ENCODE data around the gene APOF.
"Not testable (repeated sequence)": the region's sequence is repeated elsewhere in the genome, so short reads cannot be mapped to it uniquely, and the experiment has no call there.

Gene APOF

DNA sequence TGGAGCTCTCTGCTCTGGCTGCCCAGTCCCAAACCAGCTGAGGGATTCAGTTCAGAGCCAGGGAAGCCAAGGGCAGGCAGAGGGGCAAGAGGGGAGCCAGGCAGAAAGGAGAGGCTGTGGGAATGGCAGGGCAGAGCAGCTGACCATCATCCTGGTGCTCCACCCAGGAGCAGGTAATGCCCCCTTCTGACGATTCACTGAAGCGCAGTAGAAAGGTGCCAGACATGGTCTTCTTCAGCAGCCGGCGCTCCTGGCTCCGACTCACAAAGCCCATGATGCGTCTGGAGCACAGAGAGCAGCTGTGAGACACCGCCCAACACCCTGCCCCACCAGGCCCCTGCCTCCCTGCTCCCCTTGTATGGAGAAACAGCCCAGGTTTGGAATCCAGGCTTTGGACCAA, 16.0 kb downstream of the APOF start:
- TF ChIP-seq, protein P1, sequence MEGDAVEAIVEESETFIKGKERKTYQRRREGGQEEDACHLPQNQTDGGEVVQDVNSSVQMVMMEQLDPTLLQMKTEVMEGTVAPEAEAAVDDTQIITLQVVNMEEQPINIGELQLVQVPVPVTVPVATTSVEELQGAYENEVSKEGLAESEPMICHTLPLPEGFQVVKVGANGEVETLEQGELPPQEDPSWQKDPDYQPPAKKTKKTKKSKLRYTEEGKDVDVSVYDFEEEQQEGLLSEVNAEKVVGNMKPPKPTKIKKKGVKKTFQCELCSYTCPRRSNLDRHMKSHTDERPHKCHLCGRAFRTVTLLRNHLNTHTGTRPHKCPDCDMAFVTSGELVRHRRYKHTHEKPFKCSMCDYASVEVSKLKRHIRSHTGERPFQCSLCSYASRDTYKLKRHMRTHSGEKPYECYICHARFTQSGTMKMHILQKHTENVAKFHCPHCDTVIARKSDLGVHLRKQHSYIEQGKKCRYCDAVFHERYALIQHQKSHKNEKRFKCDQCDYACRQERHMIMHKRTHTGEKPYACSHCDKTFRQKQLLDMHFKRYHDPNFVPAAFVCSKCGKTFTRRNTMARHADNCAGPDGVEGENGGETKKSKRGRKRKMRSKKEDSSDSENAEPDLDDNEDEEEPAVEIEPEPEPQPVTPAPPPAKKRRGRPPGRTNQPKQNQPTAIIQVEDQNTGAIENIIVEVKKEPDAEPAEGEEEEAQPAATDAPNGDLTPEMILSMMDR (IDR thresholded peaks at IDR 0.05; ENCODE audit: borderline replicate concordance, insufficient read depth, low read depth, low read length) = 0 out of 2 replicates have a peak, but pooled peaks have one; percentile 12
- H3K4me3 ChIP-seq (ENCODE audit: low read depth, low read length) = no peak overlapping the region

- not testable (repeated sequence) for H3K4me3 ChIP-seq (ENCODE audit: low read depth, low read length)
These were observed 20.4 kb downstream of the APOF start for GRCh38 chr12:56342290-56342689.

- TF ChIP-seq, protein P1 (IDR thresholded peaks at IDR 0.05; ENCODE audit: borderline replicate concordance, insufficient read depth, low read depth, low read length) = no peak
- no peak overlapping the region for H3K4me3 ChIP-seq (ENCODE audit: low read depth, low read length)
These were observed 21.0 kb downstream of the APOF start for GRCh38 chr12:56341616-56342015.

DNA sequence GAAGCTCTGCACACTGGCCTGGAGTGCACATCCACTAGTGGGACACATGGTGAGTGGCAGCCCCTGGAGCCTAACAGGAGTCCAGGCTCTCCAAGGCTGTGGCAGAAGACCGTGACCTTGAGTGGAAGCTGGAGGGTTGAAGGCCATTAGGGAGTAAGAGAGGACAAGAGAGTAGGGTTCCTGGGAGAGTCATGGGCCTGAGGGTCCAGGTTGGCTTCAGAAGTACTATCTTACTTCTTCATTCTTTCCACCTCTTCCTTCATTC, 23.6 kb downstream of the APOF start:
- H3K4me3 ChIP-seq (ENCODE audit: low read depth, low read length) = peak overlapping the region; percentile 44
- TF ChIP-seq, protein P1 (IDR thresholded peaks at IDR 0.05; ENCODE audit: borderline replicate concordance, insufficient read depth, low read depth, low read length) = no peak

GRCh38 chr12:56338308-56339157, 24.1 kb downstream of the APOF start, which contains the start of gene IL23A:
Gene IL23A (plus strand): TSS chr12:56338884. CDS start chr12:56339045, 161 bp downstream.
- TF ChIP-seq, protein P1 (IDR thresholded peaks at IDR 0.05; ENCODE audit: borderline replicate concordance, insufficient read depth, low read depth, low read length) = no peak
- H3K4me3 ChIP-seq (ENCODE audit: low read depth, low read length) = peak within 1 kb of the TSS; percentile 44

DNA sequence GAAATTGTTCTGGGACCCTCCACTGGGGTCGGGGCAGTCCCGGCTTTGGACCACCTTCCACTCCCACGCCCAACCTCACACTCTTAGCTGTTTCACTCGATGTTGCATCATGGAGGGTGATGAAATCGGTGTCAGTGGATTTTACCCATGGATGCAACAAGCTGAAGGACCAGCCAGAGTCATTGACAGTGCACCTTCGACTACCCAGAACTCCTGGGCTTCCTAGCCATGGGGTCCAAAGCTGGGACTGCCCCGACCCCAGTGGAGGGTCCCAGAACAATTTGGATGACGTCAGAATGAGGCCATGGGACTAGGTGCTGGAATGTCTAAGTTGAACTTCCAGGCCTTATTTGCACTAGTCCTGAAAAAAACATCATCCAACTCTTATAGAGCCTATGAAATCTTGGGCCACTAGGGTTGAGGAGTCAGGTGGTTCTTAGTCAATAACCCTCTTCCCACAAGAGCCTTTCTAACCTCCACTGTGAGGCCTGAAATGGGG, 24.9 kb downstream of the APOF start:
- TF ChIP-seq, protein P1 (IDR thresholded peaks at IDR 0.05; ENCODE audit: borderline replicate concordance, insufficient read depth, low read depth, low read length) = no peak
- no peak overlapping the region for H3K4me3 ChIP-seq (ENCODE audit: low read depth, low read length)

- TF ChIP-seq, protein P1 (IDR thresholded peaks at IDR 0.05; ENCODE audit: borderline replicate concordance, insufficient read depth, low read depth, low read length) = no peak
- no peak overlapping the region for H3K4me3 ChIP-seq (ENCODE audit: low read depth, low read length)
These were observed 26.1 kb downstream of the APOF start for GRCh38 chr12:56336361-56337167.

DNA sequence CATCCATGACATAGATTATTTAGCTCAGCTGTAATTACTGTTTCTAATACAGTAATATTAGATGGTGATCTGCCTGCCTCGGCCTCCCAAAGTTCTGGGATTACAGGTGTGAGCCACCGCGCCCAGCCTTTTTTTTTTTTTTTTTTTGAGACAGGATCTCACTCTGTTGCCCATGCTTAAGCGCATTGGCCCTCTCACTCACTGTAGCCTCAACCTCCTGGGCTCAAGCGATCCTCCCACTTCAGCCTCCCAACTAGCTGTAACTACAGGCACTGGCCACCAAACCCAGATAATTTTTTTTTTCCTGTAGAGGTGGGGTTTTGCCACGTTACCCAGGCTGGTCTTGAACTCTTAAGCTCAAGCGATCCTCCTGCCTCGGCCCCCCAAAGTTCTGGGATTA, 27.1 kb downstream of the APOF start:
- not testable (repeated sequence) for H3K4me3 ChIP-seq (ENCODE audit: low read depth, low read length)

Data from GM12875 (cell line).